ENCODE results near the gene MCM9. TPM values are rescaled to one million over a fixed set of nuclear protein-coding genes. Genes with fewer than 3 reads are reported as not detected.

MCM9 gene
- total RNA-seq, result 15.9 and 18.5 TPM in 2 replicates

GRCh38 chr6:118934461-118935330 is at the start of gene MCM9:
MCM9 (minus strand) TSS chr6:118935159; CDS start chr6:118931723, 3,436 bp downstream.

GRCh38 chr6:118893807-118894424 is 41.0 kb downstream of the MCM9 start, which contains the start of gene ASF1A:
ASF1A (plus strand) TSS chr6:118894152; CDS start chr6:118894414, 262 bp downstream.

Other genes starting within 250 kb of the MCM9 start
- gene ASF1A, start 41.0 kb downstream of the MCM9 start, total RNA-seq, result 33.1 and 36.1 TPM in 2 replicates
- gene FAM184A, start 143.5 kb upstream of the MCM9 start, total RNA-seq, result 0.66 and 1.1 TPM in 2 replicates